ENCODE data around the gene ACER3.
"Not testable (repeated sequence)": the region's sequence is repeated elsewhere in the genome, so short reads cannot be mapped to it uniquely, and the experiment has no call there.

Gene ACER3

DNA sequence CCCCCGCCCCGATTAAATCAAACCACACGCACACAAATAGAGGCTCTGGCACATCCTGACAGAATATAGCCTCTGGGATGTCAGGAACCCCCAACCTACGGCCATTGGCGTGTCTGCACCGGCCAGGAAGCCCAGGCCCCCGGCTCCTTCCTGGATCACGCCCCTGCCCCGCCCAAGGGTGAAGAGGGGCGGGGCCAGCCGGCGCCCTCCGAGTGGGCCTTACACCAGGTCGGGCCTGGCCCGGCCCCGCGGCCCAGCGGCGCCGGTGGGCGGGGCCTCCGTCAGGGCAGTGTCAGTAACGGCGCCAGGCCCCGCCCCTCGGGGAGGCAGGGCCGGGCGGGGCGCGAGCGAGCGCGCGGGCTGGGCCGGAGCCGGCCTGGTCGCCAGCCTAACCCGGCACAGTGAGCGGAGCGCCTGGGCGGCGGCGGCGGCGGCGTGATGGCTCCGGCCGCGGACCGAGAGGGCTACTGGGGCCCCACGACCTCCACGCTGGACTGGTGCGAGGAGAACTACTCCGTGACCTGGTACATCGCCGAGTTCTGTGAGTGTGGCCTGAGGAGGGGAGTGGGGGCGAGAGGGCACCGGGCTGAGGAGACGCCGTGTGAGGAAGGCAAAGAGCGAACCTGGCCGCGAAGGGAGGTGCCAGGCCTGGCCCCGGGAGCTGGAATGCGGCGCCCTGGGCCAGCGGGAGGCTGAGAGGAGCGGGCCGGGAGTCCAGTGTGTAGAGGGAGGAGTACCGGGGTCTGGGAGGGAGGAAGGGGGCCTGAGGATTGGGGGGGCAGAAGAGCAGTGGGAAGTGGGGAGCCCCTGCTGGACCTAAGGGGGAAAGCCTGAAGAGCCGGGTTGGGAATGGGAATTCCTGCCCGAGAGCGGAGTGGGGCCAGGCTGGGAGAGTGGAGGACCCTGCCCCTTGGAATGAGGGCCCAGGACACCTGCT, at the start of gene ACER3:
Gene ACER3, plus strand, starts transcription at position 380 of the 937 bp plus-strand sequence. Its CDS starts 59 bp downstream, at position 439.
- peak; percentile 90 for DNase-seq (ENCODE audit: low spot score)
- peak within 1 kb of the TSS; percentile 85 for H3K4me3 ChIP-seq (ENCODE audit: severe bottlenecking)
- peaks cover 8% of the 10 kb centered on the region for H3K4me1 ChIP-seq (ENCODE audit: insufficient read depth, poor library complexity, severe bottlenecking)
- no peaks in the 10 kb centered on the region for H3K9me3 ChIP-seq (ENCODE audit: severe bottlenecking)
- peak; percentile 94 for ATAC-seq (ENCODE audit: low read depth)
- peaks cover 3% of the 10 kb centered on the region; the same call in 1 of the 2 replicates for H3K36me3 ChIP-seq (ENCODE audit: low read depth)
- TF ChIP-seq, protein P1, sequence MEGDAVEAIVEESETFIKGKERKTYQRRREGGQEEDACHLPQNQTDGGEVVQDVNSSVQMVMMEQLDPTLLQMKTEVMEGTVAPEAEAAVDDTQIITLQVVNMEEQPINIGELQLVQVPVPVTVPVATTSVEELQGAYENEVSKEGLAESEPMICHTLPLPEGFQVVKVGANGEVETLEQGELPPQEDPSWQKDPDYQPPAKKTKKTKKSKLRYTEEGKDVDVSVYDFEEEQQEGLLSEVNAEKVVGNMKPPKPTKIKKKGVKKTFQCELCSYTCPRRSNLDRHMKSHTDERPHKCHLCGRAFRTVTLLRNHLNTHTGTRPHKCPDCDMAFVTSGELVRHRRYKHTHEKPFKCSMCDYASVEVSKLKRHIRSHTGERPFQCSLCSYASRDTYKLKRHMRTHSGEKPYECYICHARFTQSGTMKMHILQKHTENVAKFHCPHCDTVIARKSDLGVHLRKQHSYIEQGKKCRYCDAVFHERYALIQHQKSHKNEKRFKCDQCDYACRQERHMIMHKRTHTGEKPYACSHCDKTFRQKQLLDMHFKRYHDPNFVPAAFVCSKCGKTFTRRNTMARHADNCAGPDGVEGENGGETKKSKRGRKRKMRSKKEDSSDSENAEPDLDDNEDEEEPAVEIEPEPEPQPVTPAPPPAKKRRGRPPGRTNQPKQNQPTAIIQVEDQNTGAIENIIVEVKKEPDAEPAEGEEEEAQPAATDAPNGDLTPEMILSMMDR (IDR thresholded peaks at IDR 0.05; ENCODE audit: poor library complexity, severe bottlenecking) = peak; percentile 43
- no peaks in the 10 kb centered on the region for H3K27me3 ChIP-seq (ENCODE audit: insufficient read depth, poor library complexity, severe bottlenecking)
- H3K27ac ChIP-seq (ENCODE audit: poor library complexity, severe bottlenecking) = peak within 1 kb of the TSS; percentile 57

DNA sequence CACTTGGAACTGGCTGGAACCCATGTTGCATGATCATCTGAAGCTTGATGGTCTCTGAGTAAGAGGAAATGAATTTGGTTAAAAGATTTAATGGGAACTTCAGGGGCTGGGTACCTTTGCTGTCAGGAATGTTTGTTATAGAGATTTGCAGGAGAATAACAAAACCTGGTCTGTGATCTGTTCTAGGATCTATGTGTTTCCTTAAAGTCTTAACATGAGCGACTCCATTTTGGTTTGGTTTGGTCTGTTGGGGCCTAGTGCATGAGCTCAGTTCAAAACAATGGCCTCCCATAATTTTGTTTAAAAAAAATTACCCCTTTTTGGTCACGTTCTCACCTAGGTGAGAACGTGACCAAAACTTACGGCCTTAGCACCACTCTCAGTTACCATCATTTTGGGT, 49.5 kb upstream of the ACER3 start:
- H3K36me3 ChIP-seq (ENCODE audit: low read depth) = no peaks in the 10 kb centered on the region
- DNase-seq (ENCODE audit: low spot score) = no peak
- TF ChIP-seq, protein P1 (IDR thresholded peaks at IDR 0.05; ENCODE audit: poor library complexity, severe bottlenecking) = no peak
- H3K27me3 ChIP-seq (ENCODE audit: insufficient read depth, poor library complexity, severe bottlenecking) = no peaks in the 10 kb centered on the region
- H3K4me3 ChIP-seq (ENCODE audit: severe bottlenecking) = no peak overlapping the region
- peaks cover 11% of the 10 kb centered on the region for H3K9me3 ChIP-seq (ENCODE audit: severe bottlenecking)
- H3K4me1 ChIP-seq (ENCODE audit: insufficient read depth, poor library complexity, severe bottlenecking) = no peaks in the 10 kb centered on the region
- H3K27ac ChIP-seq (ENCODE audit: poor library complexity, severe bottlenecking) = no peak overlapping the region
- no peak for ATAC-seq (ENCODE audit: low read depth)

DNA sequence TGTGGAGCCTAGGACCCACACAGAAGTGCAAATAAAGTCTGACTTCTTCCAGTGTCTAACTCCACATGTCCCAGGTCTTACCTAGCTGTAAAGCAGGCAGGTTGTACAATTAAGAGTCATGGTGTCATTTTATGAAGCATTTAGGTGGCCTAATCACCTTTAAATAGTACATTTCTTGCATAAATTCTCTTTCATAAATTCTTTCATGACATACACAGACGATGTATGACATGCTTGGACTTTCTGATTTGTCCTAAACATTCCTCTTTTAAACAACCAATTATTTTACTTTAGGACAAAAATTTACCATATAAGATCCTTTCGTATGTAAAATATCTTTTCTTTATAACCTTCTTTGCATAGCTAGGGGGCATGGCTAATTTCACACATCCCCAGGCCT, 46.3 kb upstream of the ACER3 start:
- DNase-seq (ENCODE audit: low spot score) (no peak), ATAC-seq (ENCODE audit: low read depth) (no peak)
- TF ChIP-seq, protein P1 (IDR thresholded peaks at IDR 0.05; ENCODE audit: poor library complexity, severe bottlenecking) = no peak
- H3K4me1 ChIP-seq (ENCODE audit: insufficient read depth, poor library complexity, severe bottlenecking) = no peaks in the 10 kb centered on the region
- no peak overlapping the region for H3K4me3 ChIP-seq (ENCODE audit: severe bottlenecking)
- no peaks in the 10 kb centered on the region for H3K27me3 ChIP-seq (ENCODE audit: insufficient read depth, poor library complexity, severe bottlenecking)
- H3K36me3 ChIP-seq (ENCODE audit: low read depth) = no peaks in the 10 kb centered on the region
- H3K9me3 ChIP-seq (ENCODE audit: severe bottlenecking) = peaks cover 16% of the 10 kb centered on the region
- no peak overlapping the region for H3K27ac ChIP-seq (ENCODE audit: poor library complexity, severe bottlenecking)

DNA sequence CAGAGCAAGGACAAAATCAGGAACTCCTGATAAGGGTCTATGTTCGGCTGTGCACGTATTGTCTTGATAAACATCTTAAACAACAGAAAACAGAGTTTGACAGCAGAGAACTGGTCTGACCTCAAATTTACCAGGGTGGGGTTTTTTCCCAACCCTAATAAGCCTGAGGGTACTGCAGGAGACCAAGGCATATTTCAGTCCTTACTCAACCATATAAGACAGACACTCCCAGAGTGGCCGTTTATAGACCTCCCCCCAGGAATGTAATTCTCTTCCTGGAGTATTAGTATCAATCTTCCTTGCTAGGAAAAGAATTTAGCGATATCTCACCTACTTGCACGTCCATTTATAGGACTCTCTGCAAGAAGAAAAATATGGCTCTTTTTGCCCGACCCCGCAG, 45.0 kb upstream of the ACER3 start:
- not testable (repeated sequence) for H3K27me3 ChIP-seq (ENCODE audit: insufficient read depth, poor library complexity, severe bottlenecking); H3K36me3 ChIP-seq (ENCODE audit: low read depth); H3K4me1 ChIP-seq (ENCODE audit: insufficient read depth, poor library complexity, severe bottlenecking); H3K27ac ChIP-seq (ENCODE audit: poor library complexity, severe bottlenecking); DNase-seq (ENCODE audit: low spot score); H3K4me3 ChIP-seq (ENCODE audit: severe bottlenecking); ATAC-seq (ENCODE audit: low read depth)
- H3K9me3 ChIP-seq (ENCODE audit: severe bottlenecking) = peaks cover 16% of the 10 kb centered on the region

DNA sequence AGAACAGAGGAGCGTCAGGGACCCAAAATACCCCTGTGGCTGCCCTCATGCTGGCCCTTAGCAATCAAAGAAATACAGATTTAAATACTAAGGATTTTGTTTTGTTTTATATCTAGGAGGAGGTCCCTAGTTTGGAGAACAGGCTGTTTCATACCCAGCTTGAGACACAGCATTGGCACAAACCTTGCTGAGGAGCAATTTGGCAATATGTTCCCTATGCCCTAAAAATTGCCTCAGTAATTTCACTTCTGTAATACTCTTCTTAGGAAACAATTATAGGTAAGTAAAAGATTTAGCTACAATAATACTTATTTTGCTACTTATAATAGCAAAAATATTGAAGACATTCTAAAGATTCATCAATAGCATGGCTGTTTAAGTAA, 40.5 kb upstream of the ACER3 start:
- H3K9me3 ChIP-seq (ENCODE audit: severe bottlenecking) = peaks cover 12% of the 10 kb centered on the region
- no peak overlapping the region for H3K27ac ChIP-seq (ENCODE audit: poor library complexity, severe bottlenecking)
- H3K27me3 ChIP-seq (ENCODE audit: insufficient read depth, poor library complexity, severe bottlenecking) = no peaks in the 10 kb centered on the region
- peaks cover 26% of the 10 kb centered on the region for H3K4me1 ChIP-seq (ENCODE audit: insufficient read depth, poor library complexity, severe bottlenecking)
- ATAC-seq (ENCODE audit: low read depth) = no peak
- no peaks in the 10 kb centered on the region for H3K36me3 ChIP-seq (ENCODE audit: low read depth)
- no peak for DNase-seq (ENCODE audit: low spot score)
- TF ChIP-seq, protein P1 (IDR thresholded peaks at IDR 0.05; ENCODE audit: poor library complexity, severe bottlenecking) = no peak
- H3K4me3 ChIP-seq (ENCODE audit: severe bottlenecking) = no peak overlapping the region

DNA sequence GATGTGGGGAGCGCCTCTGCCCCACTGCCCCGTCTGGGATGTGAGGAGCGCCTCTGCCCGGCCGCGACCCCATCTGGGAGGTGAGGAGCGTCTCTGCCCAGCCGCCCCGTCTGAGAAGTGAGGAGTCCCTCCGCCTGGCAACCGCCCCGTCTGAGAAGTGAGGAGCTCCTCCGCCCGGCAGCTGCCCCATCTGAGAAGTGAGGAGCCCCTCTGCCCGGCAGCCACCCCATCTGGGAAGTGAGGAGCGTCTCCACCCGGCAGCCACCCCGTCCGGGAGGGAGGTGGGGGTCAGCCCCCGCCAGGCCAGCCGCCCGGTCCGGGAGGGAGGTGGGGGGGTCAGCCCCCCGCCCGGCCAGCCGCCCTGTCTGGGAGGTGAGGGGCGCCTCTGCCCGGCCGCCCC, 39.3 kb upstream of the ACER3 start:
- DNase-seq (ENCODE audit: low spot score); H3K4me3 ChIP-seq (ENCODE audit: severe bottlenecking); H3K27ac ChIP-seq (ENCODE audit: poor library complexity, severe bottlenecking); H3K36me3 ChIP-seq (ENCODE audit: low read depth); ATAC-seq (ENCODE audit: low read depth); H3K27me3 ChIP-seq (ENCODE audit: insufficient read depth, poor library complexity, severe bottlenecking); H3K9me3 ChIP-seq (ENCODE audit: severe bottlenecking): not testable (repeated sequence)
- peaks cover 36% of the 10 kb centered on the region for H3K4me1 ChIP-seq (ENCODE audit: insufficient read depth, poor library complexity, severe bottlenecking)

Data from RWPE2 (cell line).